GM10266 (cell line): ENCODE data around the gene SLN.

ENCODE experiments used
- DNase-seq: peaks from one replicate; pipeline ENCODE4 v3.0.0; 2012; ENCODE audit errors: extremely low spot score
- CTCF ChIP-seq: IDR thresholded peaks from 2 replicates; pipeline ENCODE4 v1.5.1; 2012; ENCODE audit warnings: mild to moderate bottlenecking, low read depth; ENCODE audit not compliant: control insufficient read depth, insufficient read depth; ENCODE audit errors: missing control alignments

Gene SLN

GRCh38 chr11:107719073-107719472 lies 7.2 kb upstream of the SLN start:
- TF ChIP-seq CTCF, result no peak
- no peak for DNase-seq

- no peak for DNase-seq
- TF ChIP-seq CTCF, result no peak
Measured at GRCh38 chr11:107716884-107717532, 5.2 kb upstream of the SLN start.

DNA sequence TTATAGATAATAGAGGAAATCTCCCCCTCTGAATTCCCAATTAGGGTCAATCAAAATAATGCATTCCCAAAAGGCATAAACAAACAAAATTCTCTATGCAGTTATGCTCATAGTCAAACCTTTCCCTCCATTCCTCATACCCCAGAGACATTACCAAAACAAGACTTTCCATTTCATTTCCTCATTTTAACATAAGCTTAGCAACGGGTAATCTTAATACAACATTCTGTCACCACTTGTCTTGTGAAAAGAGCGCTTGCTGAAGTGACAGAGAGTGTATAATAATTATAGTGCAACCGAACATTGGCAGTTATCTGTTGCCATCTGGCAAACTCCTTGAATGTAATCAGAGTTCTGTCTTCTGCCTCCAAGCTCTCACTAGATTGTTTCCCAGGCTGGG lies 1.2 kb upstream of the SLN start:
- TF ChIP-seq CTCF, result no peak
- DNase-seq, result no peak

GRCh38 chr11:107710301-107710700 lies 1.6 kb downstream of the SLN start:
- no peak for DNase-seq
- TF ChIP-seq CTCF, result no peak

DNA sequence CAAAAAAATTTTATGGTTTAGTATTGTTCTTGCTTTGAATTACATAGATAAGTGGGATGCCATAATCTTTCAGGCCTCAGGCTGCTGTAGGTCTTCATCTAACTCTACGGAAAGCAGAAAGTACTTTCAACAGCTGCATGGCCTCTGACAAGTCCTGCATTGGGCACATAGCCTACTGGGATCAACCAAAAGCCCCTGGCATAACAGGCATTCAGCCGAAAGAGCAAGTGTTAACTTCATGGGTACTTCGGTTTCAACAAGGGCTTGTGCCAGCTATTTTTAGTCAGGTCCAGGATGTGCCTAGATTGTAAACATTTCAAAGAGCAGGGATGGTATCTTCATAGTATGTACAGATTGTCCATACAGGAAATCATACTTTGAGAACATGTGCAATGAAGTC lies 3.1 kb downstream of the SLN start:
- no peak for TF ChIP-seq CTCF
- no peak for DNase-seq

GRCh38 chr11:107707807-107708206 lies 4.0 kb downstream of the SLN start:
- TF ChIP-seq CTCF, result no peak
- no peak for DNase-seq

DNA sequence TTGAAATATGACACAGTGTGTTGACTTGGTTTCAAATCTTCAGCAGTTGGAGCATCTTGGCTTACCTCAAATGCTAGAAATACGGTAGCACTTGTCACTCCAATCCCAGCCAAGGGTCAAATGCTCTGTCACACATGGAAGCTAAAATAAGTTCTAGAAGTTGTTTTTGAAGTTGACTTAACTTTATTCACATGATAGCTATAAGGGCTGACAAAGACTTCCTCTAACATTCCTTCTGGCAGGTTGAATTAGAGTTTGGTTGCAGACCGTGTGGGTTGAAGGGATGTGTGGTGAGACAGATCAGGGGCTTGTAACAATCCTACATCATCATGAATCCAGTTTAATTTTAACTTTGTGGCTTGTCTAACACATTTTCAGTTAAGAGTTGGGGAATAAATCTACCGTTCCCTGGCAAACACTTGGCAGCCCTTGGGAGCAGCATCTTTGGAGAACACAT lies 4.6 kb downstream of the SLN start:
- no peak for TF ChIP-seq CTCF
- no peak for DNase-seq
